OCI-LY3 (cell line): Measurements from ENCODE around the gene RABL6.

Experiments used
- H2AFZ ChIP-seq: fragments of 200-600, 300-600 bp; shearing (Covaris generic); 2 replicates; pipeline ENCODE4 v1.6.0; 2014; ENCODE audit warnings: antibody characterized with exemption, low read depth, low read length
- H3K27ac ChIP-seq: fragments of 200-600, 300-600 bp; sonication (generic); 2 replicates; pipeline ENCODE4 v1.5.1; 2014; ENCODE audit warnings: mild to moderate bottlenecking, low read length, moderate library complexity, mixed read lengths
- H3K27me3 ChIP-seq: fragments of 200-600, 300-600 bp; sonication (generic); 2 replicates; pipeline ENCODE4 v1.6.1; 2014; ENCODE audit warnings: low read depth, low read length, mixed read lengths
- H3K36me3 ChIP-seq: fragments of 200-600, 300-600 bp; sonication (generic); replicated peaks from 2 replicates; pipeline ENCODE3; 2014; ENCODE audit warnings: low read depth, low read length, mixed read lengths
- H3K4me1 ChIP-seq: fragments of 300-600, 200-600 bp; sonication (generic); 2 replicates; pipeline ENCODE4 v1.6.1; 2014; ENCODE audit warnings: low read length, mixed read lengths
- H3K4me2 ChIP-seq: fragments of 200-600, 300-600 bp; sonication (generic); 2 replicates; pipeline ENCODE4 v1.6.1; 2014; ENCODE audit warnings: low read length, mixed read lengths
- H3K4me3 ChIP-seq: fragments of 300-600, 200-600 bp; sonication (generic); 2 replicates; pipeline ENCODE4 v1.5.1; 2014; ENCODE audit warnings: antibody characterized with exemption, mild to moderate bottlenecking, low read length, moderate library complexity
- H3K79me2 ChIP-seq: fragments of 300-600, 200-600 bp; shearing (Covaris generic); 2 replicates; pipeline ENCODE4 v1.6.1; 2014; ENCODE audit warnings: mild to moderate bottlenecking, low read length, mixed read lengths
- H3K9ac ChIP-seq: fragments of 300-600, 200-600 bp; shearing (Covaris generic); 2 replicates; pipeline ENCODE4 v1.6.0; 2014; ENCODE audit warnings: mild to moderate bottlenecking, low read length, moderate library complexity
- H3K9me3 ChIP-seq: fragments of 200-600, 300-600 bp; shearing (Covaris generic); 2 replicates; pipeline ENCODE4 v1.6.1; 2014; ENCODE audit warnings: low read length, mixed read lengths; ENCODE audit not compliant: insufficient read depth
- H4K20me1 ChIP-seq: fragments of 200-600, 300-600 bp; sonication (generic); 2 replicates; pipeline ENCODE4 v1.6.1; 2016; ENCODE audit warnings: low read length, mixed read lengths; ENCODE audit not compliant: insufficient read depth
- CTCF ChIP-seq: fragments of 200-600, 300-600 bp; sonication (generic); IDR thresholded peaks from 2 replicates; pipeline ENCODE4 v1.5.1; 2014; ENCODE audit warnings: antibody characterized with exemption, low read length, low read depth
- EZH2phosphoT487 ChIP-seq: fragments of 200-600 bp; shearing (Covaris generic); IDR thresholded peaks from 2 replicates; pipeline ENCODE4 v1.6.1; 2018; ENCODE audit warnings: antibody characterized with exemption, mixed run types, low read depth

Gene RABL6

DNA sequence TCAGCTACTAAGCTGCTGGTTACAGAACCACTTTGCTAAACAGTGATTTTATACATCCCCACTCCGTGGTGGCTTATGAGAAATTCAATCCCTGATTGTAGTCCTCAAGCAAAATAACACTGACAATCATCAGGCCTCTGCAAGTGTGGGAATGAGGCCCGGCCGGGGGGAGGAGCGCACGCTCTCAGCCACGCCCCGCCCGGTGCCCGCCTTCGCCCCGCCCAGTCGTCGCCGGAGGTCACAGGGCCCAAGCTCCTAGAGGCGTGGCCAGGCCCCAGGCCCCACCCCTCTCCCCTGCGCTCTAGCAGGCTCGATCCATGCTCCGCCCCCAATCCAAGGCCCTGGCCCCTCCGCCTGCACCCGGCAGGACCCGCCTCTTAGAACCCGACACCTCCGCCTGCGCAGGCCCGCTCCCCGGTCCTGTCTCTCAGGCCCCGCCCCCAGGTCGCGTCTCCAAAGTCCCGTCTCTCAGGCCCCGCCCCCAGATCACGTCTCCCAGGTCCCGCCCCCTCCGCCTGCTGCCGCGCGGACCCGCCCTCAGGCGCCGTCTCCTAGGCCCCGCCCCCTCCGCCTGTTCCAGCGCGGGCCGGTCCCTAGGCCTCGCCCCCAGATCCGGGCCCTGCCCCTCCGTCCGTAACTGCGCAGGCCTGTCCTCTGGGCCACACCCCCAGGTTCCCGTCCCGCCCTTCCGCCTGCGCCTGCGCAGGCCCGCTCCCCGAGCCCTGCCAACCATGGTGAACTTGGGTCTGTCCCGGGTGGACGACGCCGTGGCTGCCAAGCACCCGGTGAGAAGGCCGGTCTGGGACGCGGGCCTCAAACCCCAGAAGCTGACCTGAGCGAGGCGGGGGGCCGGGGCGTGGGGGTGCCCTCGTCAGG lies 16.9 kb upstream of the RABL6 start, which contains the start of gene TMEM141:
TMEM141 (plus strand) TSS at position 705 of the 876 bp plus-strand sequence; CDS start at position 732, 27 bp downstream.
- TF ChIP-seq EZH2phosphoT487 (no peak), CTCF (no peak)
- no peaks in the 10 kb centered on the region for H3K9me3 ChIP-seq
- peak within 1 kb of the TSS; percentile 92 for H3K9ac ChIP-seq
- H3K27me3 ChIP-seq = peaks cover 11% of the 10 kb centered on the region
- H4K20me1 ChIP-seq = no peaks in the 10 kb centered on the region
- peak within 1 kb of the TSS; percentile 88 for H3K4me3 ChIP-seq
- H3K27ac ChIP-seq = peak within 1 kb of the TSS; percentile 72
- H3K36me3 ChIP-seq = peaks cover 6% of the 10 kb centered on the region
- H3K79me2 ChIP-seq = no peaks in the 10 kb centered on the region
- peaks cover 39% of the 10 kb centered on the region for H3K4me1 ChIP-seq
- no peak within 1 kb of the TSS for H2AFZ ChIP-seq
- peak within 1 kb of the TSS; percentile 79 for H3K4me2 ChIP-seq

- Histone ChIP-seq H3K4me2 (peak overlapping the region; percentile 79), H2AFZ (no peak overlapping the region), H3K36me3 (peaks cover 6% of the 10 kb centered on the region), H3K4me3 (peak overlapping the region; percentile 88), H3K79me2 (no peaks in the 10 kb centered on the region), H4K20me1 (no peaks in the 10 kb centered on the region), H3K27me3 (peaks cover 16% of the 10 kb centered on the region), H3K4me1 (peaks cover 43% of the 10 kb centered on the region), H3K9ac (peak overlapping the region; percentile 92), H3K27ac (peak overlapping the region; percentile 72), H3K9me3 (no peaks in the 10 kb centered on the region)
- TF ChIP-seq CTCF (peak; percentile 99), EZH2phosphoT487 (no peak)
Measured at GRCh38 chr9:136791516-136792276, 16.1 kb upstream of the RABL6 start.

- Histone ChIP-seq H4K20me1 (no peaks in the 10 kb centered on the region), H3K4me1 (peaks cover 40% of the 10 kb centered on the region), H3K9me3 (no peaks in the 10 kb centered on the region), H3K36me3 (peaks cover 6% of the 10 kb centered on the region), H3K27ac (no peak overlapping the region), H3K9ac (no peak overlapping the region), H3K79me2 (no peaks in the 10 kb centered on the region), H3K4me2 (peak overlapping the region; percentile 79), H3K27me3 (peaks cover 16% of the 10 kb centered on the region), H3K4me3 (peak overlapping the region; percentile 88), H2AFZ (no peak overlapping the region)
- no peak for TF ChIP-seq EZH2phosphoT487
- TF ChIP-seq CTCF = no peak
Measured at GRCh38 chr9:136792321-136793085, 15.2 kb upstream of the RABL6 start.
